ENCODE results near the gene KRTAP9-1. TPM values are rescaled to one million over a fixed set of nuclear protein-coding genes. Genes with fewer than 3 reads are reported as not detected.

Gene KRTAP9-1
- total RNA-seq, 1 experiment from 2014 or later: not detected

GRCh38 chr17:41184480-41184961, 5.2 kb upstream of the KRTAP9-1 start, which contains the start of gene KRTAP4-1:
KRTAP4-1 (minus strand) TSS chr17:41184911; CDS start chr17:41184854, 57 bp downstream.
- no TSS peak for BruUV-seq (replicated peaks)
- no peak for DNase-seq (ENCODE audit: unreplicated experiment)
- H3K27me3 Mint-ChIP-seq (ENCODE audit: insufficient read depth, unreplicated experiment): peaks cover 42% of the 10 kb centered on the region
- POLR2A ChIA-PET: no interaction called here
- no peaks in the 10 kb centered on the region for H3K9me3 Mint-ChIP-seq (ENCODE audit: unreplicated experiment)
- intact Hi-C loops (cut with micrococcal nuclease): no loop called here
- TF ChIP-seq, protein P1, sequence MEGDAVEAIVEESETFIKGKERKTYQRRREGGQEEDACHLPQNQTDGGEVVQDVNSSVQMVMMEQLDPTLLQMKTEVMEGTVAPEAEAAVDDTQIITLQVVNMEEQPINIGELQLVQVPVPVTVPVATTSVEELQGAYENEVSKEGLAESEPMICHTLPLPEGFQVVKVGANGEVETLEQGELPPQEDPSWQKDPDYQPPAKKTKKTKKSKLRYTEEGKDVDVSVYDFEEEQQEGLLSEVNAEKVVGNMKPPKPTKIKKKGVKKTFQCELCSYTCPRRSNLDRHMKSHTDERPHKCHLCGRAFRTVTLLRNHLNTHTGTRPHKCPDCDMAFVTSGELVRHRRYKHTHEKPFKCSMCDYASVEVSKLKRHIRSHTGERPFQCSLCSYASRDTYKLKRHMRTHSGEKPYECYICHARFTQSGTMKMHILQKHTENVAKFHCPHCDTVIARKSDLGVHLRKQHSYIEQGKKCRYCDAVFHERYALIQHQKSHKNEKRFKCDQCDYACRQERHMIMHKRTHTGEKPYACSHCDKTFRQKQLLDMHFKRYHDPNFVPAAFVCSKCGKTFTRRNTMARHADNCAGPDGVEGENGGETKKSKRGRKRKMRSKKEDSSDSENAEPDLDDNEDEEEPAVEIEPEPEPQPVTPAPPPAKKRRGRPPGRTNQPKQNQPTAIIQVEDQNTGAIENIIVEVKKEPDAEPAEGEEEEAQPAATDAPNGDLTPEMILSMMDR (IDR thresholded peaks at IDR 0.05; ENCODE audit: unreplicated experiment): no peak
- CTCF ChIA-PET: interaction anchor here (0.7 kb wide), 1 partner anchor 138 kb away, joined by 5 read pairs; no protein-coding TSS in a partner anchor
- H3K4me3 Mint-ChIP-seq (ENCODE audit: unreplicated experiment): no peak within 1 kb of the TSS
- H3K36me3 Mint-ChIP-seq (ENCODE audit: insufficient read depth, unreplicated experiment): no peaks in the 10 kb centered on the region
- H3K27ac Mint-ChIP-seq (ENCODE audit: low read depth, unreplicated experiment): no peak within 1 kb of the TSS
- no peaks in the 10 kb centered on the region for H3K4me1 Mint-ChIP-seq (ENCODE audit: insufficient read depth, unreplicated experiment)

GRCh38 chr17:41185001-41185400, 4.7 kb upstream of the KRTAP9-1 start:
- H3K9me3 Mint-ChIP-seq (ENCODE audit: unreplicated experiment): no peaks in the 10 kb centered on the region

GRCh38 chr17:41186872-41187271, 2.8 kb upstream of the KRTAP9-1 start:
- H3K9me3 Mint-ChIP-seq (ENCODE audit: unreplicated experiment): no peaks in the 10 kb centered on the region
- intact Hi-C loops (cut with micrococcal nuclease): no loop called here
- no TSS peak for BruUV-seq (replicated peaks)

More at GRCh38 chr17:41185001-41185400, 4.7 kb upstream of the KRTAP9-1 start:
- ChIA-PET CTCF (interaction anchor here (0.7 kb wide), 1 partner anchor 138 kb away, joined by 5 read pairs; no protein-coding TSS in a partner anchor), POLR2A (no interaction called here)
- intact Hi-C loops (cut with micrococcal nuclease): no loop called here
- TF ChIP-seq, protein P1 (IDR thresholded peaks at IDR 0.05; ENCODE audit: unreplicated experiment): no peak
- Mint-ChIP-seq H3K36me3 (ENCODE audit: insufficient read depth, unreplicated experiment) (no peaks in the 10 kb centered on the region), H3K27ac (ENCODE audit: low read depth, unreplicated experiment) (no peak overlapping the region), H3K4me1 (ENCODE audit: insufficient read depth, unreplicated experiment) (no peaks in the 10 kb centered on the region), H3K27me3 (ENCODE audit: insufficient read depth, unreplicated experiment) (peaks cover 46% of the 10 kb centered on the region), H3K4me3 (ENCODE audit: unreplicated experiment) (no peak overlapping the region)
- no TSS peak for BruUV-seq (replicated peaks)
- DNase-seq (ENCODE audit: unreplicated experiment): no peak

DNA sequence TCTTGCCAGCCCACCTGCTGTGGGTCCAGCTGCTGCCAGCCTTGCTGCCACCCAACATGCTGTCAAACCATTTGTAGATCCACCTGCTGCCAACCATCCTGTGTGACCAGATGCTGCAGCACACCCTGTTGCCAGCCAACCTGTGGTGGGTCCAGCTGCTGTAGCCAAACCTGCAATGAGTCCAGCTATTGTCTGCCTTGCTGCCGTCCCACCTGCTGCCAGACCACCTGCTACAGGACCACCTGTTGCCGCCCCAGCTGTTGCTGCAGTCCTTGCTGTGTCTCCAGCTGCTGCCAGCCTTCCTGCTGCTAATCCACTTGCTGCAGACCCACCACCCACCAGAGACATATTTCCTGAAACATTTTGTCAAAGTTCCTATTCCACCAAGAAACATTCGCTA, 641 bp downstream of the KRTAP9-1 start:
- H3K27me3 Mint-ChIP-seq (ENCODE audit: insufficient read depth, unreplicated experiment): peaks cover 53% of the 10 kb centered on the region
- BruUV-seq (replicated peaks): no TSS peak
- DNase-seq (ENCODE audit: unreplicated experiment): no peak
- H3K4me1 Mint-ChIP-seq (ENCODE audit: insufficient read depth, unreplicated experiment): no peaks in the 10 kb centered on the region
- H3K4me3 Mint-ChIP-seq (ENCODE audit: unreplicated experiment): no peak overlapping the region
- H3K9me3 Mint-ChIP-seq (ENCODE audit: unreplicated experiment): no peaks in the 10 kb centered on the region
- H3K36me3 Mint-ChIP-seq (ENCODE audit: insufficient read depth, unreplicated experiment): no peaks in the 10 kb centered on the region
- intact Hi-C loops (cut with micrococcal nuclease): no loop called here
- ChIA-PET CTCF (interaction anchor here (0.7 kb wide), 1 partner anchor 35 kb away, joined by 4 read pairs; no protein-coding TSS in a partner anchor), POLR2A (interaction anchor here (0.6 to 0.8 kb wide), 2 partner anchors 351 to 642 kb away, joined by 3 read pairs; no protein-coding TSS in a partner anchor)
- H3K27ac Mint-ChIP-seq (ENCODE audit: low read depth, unreplicated experiment): no peak overlapping the region
- TF ChIP-seq, protein P1 (IDR thresholded peaks at IDR 0.05; ENCODE audit: unreplicated experiment): no peak

More at GRCh38 chr17:41186872-41187271, 2.8 kb upstream of the KRTAP9-1 start:
- Mint-ChIP-seq H3K27me3 (ENCODE audit: insufficient read depth, unreplicated experiment) (peaks cover 64% of the 10 kb centered on the region), H3K36me3 (ENCODE audit: insufficient read depth, unreplicated experiment) (no peaks in the 10 kb centered on the region), H3K4me3 (ENCODE audit: unreplicated experiment) (no peak overlapping the region), H3K4me1 (ENCODE audit: insufficient read depth, unreplicated experiment) (no peaks in the 10 kb centered on the region), H3K27ac (ENCODE audit: low read depth, unreplicated experiment) (no peak overlapping the region)
- no peak for DNase-seq (ENCODE audit: unreplicated experiment)
- TF ChIP-seq, protein P1 (IDR thresholded peaks at IDR 0.05; ENCODE audit: unreplicated experiment): no peak
- ChIA-PET POLR2A (interaction anchor here (0.5 to 1.2 kb wide), 4 partner anchors 25 to 503 kb away, joined by 3 to 5 read pairs (median 4); no protein-coding TSS in a partner anchor), CTCF (interaction anchor here (0.6 to 1.5 kb wide), 2 partner anchors 136 to 389 kb away, joined by 3 read pairs; no protein-coding TSS in a partner anchor)

Measured in MCF 10A (cell line).